Heart left ventricle (tissue), 13 donors: Measurements from ENCODE around the gene EN1.

Experiments used
- CTCF ChIP-seq, 12 donors: fragments of 200-600 bp; sonication (generic) in 4 of 12; IDR thresholded peaks; one replicate each; pipeline versions ENCODE4 v1.5.0 to v1.8.0; 2018 to 2022; ENCODE audit warnings: antibody characterized with exemption in 12 of 12, mild to moderate bottlenecking in 5 of 12
- POLR2A ChIP-seq, 2 donors: fragments of 450-650 bp; IDR thresholded peaks; one replicate each; pipeline ENCODE4 v1.6.1; 2017; ENCODE audit warnings: antibody characterized with exemption in 2 of 2, mild to moderate bottlenecking in 2 of 2, moderate library complexity in 2 of 2
- donor health status: ischemic (EF 13 %, LVEDD 7.1; RV severe dilation, severe dysfunction).
- donor health status: DM: no; HTN: yes; CAD: no.
- donor health status: DM: no; HTN: no; CAD: no.
- donor health status: ischemic (EF 25% LVEDD 6.9; RV normal size, moderate dysfunction).
- donor health status: ischemic (EF 25% LVEDD 5.7; RV mildly dilated, moderate dysfunction).
- donor health status: ischemic (EF 35%, LVEDD 5.7; RV mildly dilated, moderate dysfunction).
- donor health status: nonischemic (EF 11% LVEDD 7.7; RV severe dilation, severe dysfunction).
- donor health status: DM: yes; HTN: yes; CAD: no.
- donor health status: PGD.
- donor health status: ischemic (EF 29% LVEDD 5.4; RV normal size, mild dysfunction).
- donor health status: nonischemic (EF 23%, LVEDD 6.1; RV moderate dilation, normal function).

GRCh38 chr2:118853129-118853640 lies 5.7 kb upstream of the EN1 start:
- no peak for TF ChIP-seq POLR2A (IDR thresholded peaks at IDR 0.05)
- TF ChIP-seq CTCF (IDR thresholded peaks at IDR 0.05), result no peak
